Lower leg skin (tissue), 4 donors: Measurements from ENCODE around the gene PAPOLB. TPM values are rescaled to one million over a fixed set of nuclear protein-coding genes. Genes with fewer than 3 reads are reported as not detected.

Experiments used
- DNase-seq, 2 donors: peaks; one replicate each; pipeline ENCODE4 v3.0.0-alpha.2; 2019; ENCODE audit warnings: low spot score in 2 of 2
- H3K4me3 ChIP-seq: fragments of 200-600 bp; sonication (generic); 2 replicates; pipeline ENCODE4 v1.5.1; 2017; ENCODE audit warnings: mild to moderate bottlenecking, low read depth; ENCODE audit not compliant: poor library complexity, severe bottlenecking
- POLR2A ChIP-seq, 2 donors: fragments of 450-650 bp; IDR thresholded peaks; one replicate each; pipeline ENCODE4 v1.6.1; 2016 to 2017; ENCODE audit warnings: antibody characterized with exemption in 2 of 2, mild to moderate bottlenecking in 1 of 2, moderate library complexity in 1 of 2
- whole genome bisulfite sequencing, 2 donors: methylation state at CpG; one replicate each; pipeline ENCODE4 v1.1.5; 2018; 5-methylcytosine and 5-hydroxymethylcytosine counted together
- intact Hi-C: fragments of 100-400 bp; cut with DNase I; formaldehyde crosslinking; loops from one replicate; pipeline ENCODE4 v1.15.0; 2023; ENCODE audit warnings: low total_unique reads
- total RNA-seq, 4 donors: library from RNA; depleted of rRNA; stranded (reverse); fragments of >200 nt; gene quantifications; one replicate each; pipeline ENCODE4 v1.1.0, GENCODE V29; 2016
- TF ChIP-seq, protein P1 (sequence below), 3 donors: fragments of 450-650 bp; IDR thresholded peaks; one replicate each; pipeline ENCODE4 v1.5.1; 2016; ENCODE audit warnings: antibody characterized with exemption in 3 of 3, mild to moderate bottlenecking in 3 of 3, moderate library complexity in 2 of 3

The PAPOLB gene
- total RNA-seq, 4 donors from 2014 or later: 0.08 TPM; not detected in 3

DNA sequence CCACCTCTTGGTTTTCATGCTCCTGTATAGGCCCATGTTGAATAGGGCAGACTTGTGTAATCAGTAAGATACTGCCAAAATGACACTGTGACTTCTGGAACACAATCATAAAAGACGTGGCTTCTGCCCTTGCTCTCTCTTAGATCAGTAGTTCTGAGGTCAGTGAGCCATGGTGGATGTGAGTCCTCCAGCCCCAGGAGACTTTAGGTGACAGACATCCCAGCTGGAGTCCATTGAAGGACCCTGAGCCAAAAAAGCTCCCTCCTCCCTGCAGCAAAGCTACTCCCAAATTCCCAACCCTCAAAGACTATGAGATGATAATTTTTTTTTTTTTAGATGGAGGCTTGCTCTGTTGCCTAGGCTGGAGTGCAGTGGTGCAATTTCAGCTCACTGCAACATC, 24.8 kb upstream of the PAPOLB start:
- DNase-seq: no peak
- no peak overlapping the region for H3K4me3 ChIP-seq
- 56 to 67% methylated on average over 1 of the region's 1 CpG for WGBS, 2 donors
- TF ChIP-seq, protein P1, sequence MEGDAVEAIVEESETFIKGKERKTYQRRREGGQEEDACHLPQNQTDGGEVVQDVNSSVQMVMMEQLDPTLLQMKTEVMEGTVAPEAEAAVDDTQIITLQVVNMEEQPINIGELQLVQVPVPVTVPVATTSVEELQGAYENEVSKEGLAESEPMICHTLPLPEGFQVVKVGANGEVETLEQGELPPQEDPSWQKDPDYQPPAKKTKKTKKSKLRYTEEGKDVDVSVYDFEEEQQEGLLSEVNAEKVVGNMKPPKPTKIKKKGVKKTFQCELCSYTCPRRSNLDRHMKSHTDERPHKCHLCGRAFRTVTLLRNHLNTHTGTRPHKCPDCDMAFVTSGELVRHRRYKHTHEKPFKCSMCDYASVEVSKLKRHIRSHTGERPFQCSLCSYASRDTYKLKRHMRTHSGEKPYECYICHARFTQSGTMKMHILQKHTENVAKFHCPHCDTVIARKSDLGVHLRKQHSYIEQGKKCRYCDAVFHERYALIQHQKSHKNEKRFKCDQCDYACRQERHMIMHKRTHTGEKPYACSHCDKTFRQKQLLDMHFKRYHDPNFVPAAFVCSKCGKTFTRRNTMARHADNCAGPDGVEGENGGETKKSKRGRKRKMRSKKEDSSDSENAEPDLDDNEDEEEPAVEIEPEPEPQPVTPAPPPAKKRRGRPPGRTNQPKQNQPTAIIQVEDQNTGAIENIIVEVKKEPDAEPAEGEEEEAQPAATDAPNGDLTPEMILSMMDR (IDR thresholded peaks at IDR 0.05): no peak
- TF ChIP-seq POLR2A (IDR thresholded peaks at IDR 0.05): no peak
- intact Hi-C loops: loop anchor here (10.0 kb wide), 1 partner anchor 82 kb away; no protein-coding TSS in a partner anchor

DNA sequence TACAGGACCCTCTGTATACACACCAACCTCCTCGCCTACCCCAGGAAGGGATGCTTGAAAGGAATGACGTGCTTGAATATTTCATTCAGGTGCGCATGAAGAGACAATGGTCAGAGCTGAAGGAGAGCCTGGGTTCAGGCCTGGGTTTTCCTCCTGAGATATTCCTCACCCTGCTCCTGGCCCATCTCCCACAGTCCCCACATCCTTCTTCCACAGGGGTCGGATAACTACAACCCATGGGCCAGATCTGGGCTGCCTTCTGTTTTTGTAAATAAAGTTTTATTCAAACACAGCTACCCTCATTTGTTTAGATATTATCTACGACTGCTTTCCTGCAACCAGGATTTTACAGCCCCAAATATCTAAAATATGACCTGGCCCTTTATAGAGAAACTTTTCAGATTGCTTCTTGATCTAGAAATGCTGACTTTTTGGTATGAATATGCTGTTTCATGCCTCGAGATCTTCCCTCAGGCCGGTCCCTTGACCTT, 23.5 kb upstream of the PAPOLB start:
- intact Hi-C loops: loop anchor here (10.0 kb wide), 1 partner anchor 81 kb away; no protein-coding TSS in a partner anchor
- no peak for DNase-seq
- TF ChIP-seq, protein P1 (IDR thresholded peaks at IDR 0.05): no peak
- H3K4me3 ChIP-seq: no peak overlapping the region
- WGBS, 2 donors: 88% methylated on average over 7 of the region's 7 CpGs

DNA sequence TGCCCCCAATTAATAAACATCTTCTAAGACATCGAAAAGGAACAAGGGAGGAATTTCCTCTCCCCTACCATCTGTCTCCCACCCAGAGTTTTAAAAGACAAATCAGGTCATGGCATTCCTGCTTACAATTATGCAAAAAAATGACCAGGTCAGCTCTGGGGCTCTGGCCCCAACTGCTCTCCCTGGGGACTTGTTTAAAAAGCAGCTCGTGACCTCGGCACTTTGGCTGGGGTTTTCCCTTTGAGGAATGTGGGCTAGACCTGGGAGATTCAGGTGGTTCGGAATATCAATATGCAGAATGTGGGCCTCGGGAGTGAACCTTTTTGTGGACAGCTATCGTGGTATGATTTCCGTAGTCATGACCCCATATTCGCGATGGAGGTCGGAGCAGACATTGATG, 22.3 kb upstream of the PAPOLB start:
- TF ChIP-seq POLR2A (IDR thresholded peaks at IDR 0.05): no peak
- TF ChIP-seq, protein P1 (IDR thresholded peaks at IDR 0.05): no peak
- no peak for DNase-seq
- no peak overlapping the region for H3K4me3 ChIP-seq
- intact Hi-C loops: loop anchor here (10.0 kb wide), 1 partner anchor 79 kb away; no protein-coding TSS in a partner anchor
- WGBS, 2 donors: 70 to 74% methylated on average over 10 of the region's 10 CpGs

DNA sequence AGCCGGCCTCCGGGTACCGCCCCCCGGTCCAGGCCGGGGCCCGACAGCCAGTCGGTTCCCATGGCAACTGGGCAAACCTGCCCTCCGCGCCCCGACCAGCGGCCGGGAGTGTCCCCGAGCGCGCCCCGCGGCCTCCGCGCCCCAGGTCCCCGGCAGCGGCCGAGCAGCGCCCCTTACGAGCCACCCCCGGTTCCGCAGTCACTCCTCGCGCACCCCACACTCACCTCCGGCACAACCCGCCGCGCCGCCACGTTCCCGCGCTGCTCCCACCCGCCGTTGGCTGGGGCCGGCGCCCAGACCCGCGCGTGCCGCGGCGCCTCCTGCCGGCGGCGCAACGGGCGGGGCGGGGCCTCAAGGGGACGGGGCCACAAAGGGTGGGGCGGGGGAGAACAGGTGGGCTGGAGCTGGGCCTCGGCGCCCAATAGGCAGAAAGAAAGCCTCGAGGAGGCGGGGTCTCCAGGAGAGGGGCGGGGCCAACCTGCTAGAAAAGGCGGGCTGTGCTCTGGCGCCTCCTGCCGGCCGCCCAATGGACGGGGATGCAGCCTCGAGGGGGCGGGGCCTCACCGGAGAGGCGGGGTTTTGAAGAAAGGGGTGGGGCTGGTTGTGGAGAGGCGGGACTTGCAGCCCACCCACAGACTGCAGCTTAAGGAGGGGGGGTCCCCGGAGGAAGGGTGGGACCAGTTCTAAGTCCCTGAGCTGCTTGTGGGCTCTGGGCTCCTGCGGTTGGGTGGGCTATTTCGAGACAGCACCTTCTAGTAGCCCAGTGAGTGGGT, 21.7 kb upstream of the PAPOLB start, which contains the start of gene RADIL:
Gene RADIL (minus strand): TSS at position 345 of the 773 bp plus-strand sequence. CDS start 5,577 bp downstream, outside the sequence.
- intact Hi-C loops: loop anchor here (10.0 kb wide), 1 partner anchor 79 kb away; no protein-coding TSS in a partner anchor
- DNase-seq: peak; percentile 87 to 98
- TF ChIP-seq, protein P1 (IDR thresholded peaks at IDR 0.05): no peak
- no peak for TF ChIP-seq POLR2A (IDR thresholded peaks at IDR 0.05)
- H3K4me3 ChIP-seq: peak within 1 kb of the TSS; percentile 43
- 9 to 10% methylated on average over 17 to 22 of the region's 72 CpGs for WGBS, 2 donors

DNA sequence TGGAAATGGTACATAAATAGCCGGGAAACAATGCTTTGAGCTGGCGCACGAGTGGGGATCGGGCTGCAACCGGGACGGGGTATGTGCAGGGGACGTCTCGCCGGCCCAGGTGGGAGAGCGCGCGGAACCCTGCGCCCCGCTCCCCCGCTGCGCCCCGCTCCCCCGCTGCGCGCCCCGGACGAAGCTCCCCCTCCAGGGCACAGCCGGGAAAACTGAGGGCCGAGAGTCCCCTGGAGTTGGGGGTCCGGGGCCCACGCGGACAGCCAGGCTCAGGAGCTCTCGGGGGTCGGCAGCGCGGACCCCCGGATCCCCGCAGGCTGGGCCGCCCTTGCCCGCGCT, 21.2 kb upstream of the PAPOLB start:
- intact Hi-C loops: loop anchor here (10.0 kb wide), 1 partner anchor 78 kb away; no protein-coding TSS in a partner anchor
- no peak for DNase-seq
- peak overlapping the region; percentile 43 for H3K4me3 ChIP-seq
- 1% methylated on average over 18 of the region's 36 CpGs; no CpG with 5 or more reads in 1 of the 2 donors for WGBS, 2 donors
- no peak for TF ChIP-seq POLR2A (IDR thresholded peaks at IDR 0.05)
- TF ChIP-seq, protein P1 (IDR thresholded peaks at IDR 0.05): no peak
